Activated T-helper 2 cell treated with anti-CD3 and anti-CD28 coated beads, Interferon-gamma antibody, Interleukin-2, Interleukin-4, amounts not matched to agents 10 μg/mL and 5 μg/mL and 100 μg/mL, durations not matched to agents 14 hours and 24 hours and 36 hours (primary cell): ENCODE measurements around the gene RASA2. TPM values are rescaled to one million over a fixed set of nuclear protein-coding genes. Genes with fewer than 3 reads are reported as not detected.
"Not testable (repeated sequence)": the region's sequence is repeated elsewhere in the genome, so short reads cannot be mapped to it uniquely, and the experiment has no call there.

Source experiments
- DNase-seq: peaks from one replicate; pipeline ENCODE4 v3.0.0; 2021; ENCODE audit warnings: low spot score
- H3K27ac Mint-ChIP-seq: one replicate; pipeline ENCODE4 v1.8.0; 2021; ENCODE audit warnings: mixed read lengths
- H3K27me3 Mint-ChIP-seq: one replicate; pipeline ENCODE4 v1.8.0; 2021; ENCODE audit warnings: low read depth, mixed read lengths
- H3K36me3 Mint-ChIP-seq: one replicate; pipeline ENCODE4 v1.8.0; 2021; ENCODE audit warnings: low read depth, mixed read lengths
- H3K4me1 Mint-ChIP-seq: one replicate; pipeline ENCODE4 v1.8.0; 2021; ENCODE audit warnings: low read depth, mixed read lengths
- H3K4me3 Mint-ChIP-seq: one replicate; pipeline ENCODE4 v1.8.0; 2021; ENCODE audit warnings: low read depth, mild to moderate bottlenecking, moderate library complexity, mixed read lengths
- H3K9me3 Mint-ChIP-seq: one replicate; pipeline ENCODE4 v1.8.0; 2021; ENCODE audit warnings: mixed read lengths
- intact Hi-C: fragments of 100-400 bp; cut with micrococcal nuclease; formaldehyde crosslinking; loops from one replicate; pipeline ENCODE4 v1.15.1; 2023
- total RNA-seq: library from RNA; stranded (reverse); gene quantifications from 2 replicates; pipeline ENCODE4 v1.2.3, GENCODE V29; 2022

RASA2 gene
- total RNA-seq, 1 donor from 2014 or later, result 30.0 TPM

DNA sequence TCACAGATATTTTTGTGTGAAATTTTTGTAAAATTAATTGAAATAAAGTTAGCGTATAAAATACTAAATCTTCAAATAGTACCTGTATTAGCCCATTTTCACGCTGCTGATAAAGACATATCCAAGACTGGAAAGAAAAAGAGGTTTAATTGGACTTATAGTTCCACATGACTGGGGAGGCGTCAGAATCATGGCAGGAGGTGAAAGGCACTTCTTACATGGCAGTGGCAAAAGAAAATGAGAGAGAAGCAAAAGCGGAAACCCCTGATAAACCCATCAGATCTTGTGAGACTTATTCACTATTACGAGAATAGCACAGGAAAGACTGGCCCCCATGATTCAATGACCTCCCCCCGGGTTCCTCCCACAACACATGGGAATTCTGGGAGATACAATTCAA is 49.2 kb downstream of the RASA2 start:
- DNase-seq, H3K27me3 Mint-ChIP-seq, H3K4me3 Mint-ChIP-seq, H3K27ac Mint-ChIP-seq, intact Hi-C loops: not testable (repeated sequence)
- peaks cover 15% of the 10 kb centered on the region for H3K4me1 Mint-ChIP-seq
- H3K36me3 Mint-ChIP-seq, result peaks cover 70% of the 10 kb centered on the region
- H3K9me3 Mint-ChIP-seq, result peaks cover 11% of the 10 kb centered on the region

DNA sequence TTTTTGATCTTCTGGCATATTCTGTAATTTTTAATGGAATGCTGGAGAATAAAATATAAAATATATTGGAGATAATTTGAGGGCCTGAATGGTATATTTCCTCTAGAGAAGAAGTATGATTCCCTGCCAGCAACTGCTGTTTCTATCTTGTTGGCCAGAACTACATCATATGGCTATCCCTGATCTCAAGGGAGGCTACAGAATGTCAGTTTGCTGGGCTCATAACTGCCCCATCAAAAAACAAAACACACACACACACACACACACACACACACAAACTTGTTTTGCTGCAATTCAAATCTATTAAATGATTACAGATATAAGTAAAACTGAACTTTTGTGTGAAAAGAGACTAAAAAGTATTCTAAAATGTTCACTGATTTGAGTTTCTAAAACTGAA is 51.0 kb downstream of the RASA2 start:
- H3K4me1 Mint-ChIP-seq, result peaks cover 24% of the 10 kb centered on the region
- H3K9me3 Mint-ChIP-seq, result peaks cover 20% of the 10 kb centered on the region
- H3K27me3 Mint-ChIP-seq, result no peaks in the 10 kb centered on the region
- H3K27ac Mint-ChIP-seq, result no peak overlapping the region
- DNase-seq, result no peak
- intact Hi-C loops, result no loop called here
- no peak overlapping the region for H3K4me3 Mint-ChIP-seq
- H3K36me3 Mint-ChIP-seq, result peaks cover 75% of the 10 kb centered on the region

DNA sequence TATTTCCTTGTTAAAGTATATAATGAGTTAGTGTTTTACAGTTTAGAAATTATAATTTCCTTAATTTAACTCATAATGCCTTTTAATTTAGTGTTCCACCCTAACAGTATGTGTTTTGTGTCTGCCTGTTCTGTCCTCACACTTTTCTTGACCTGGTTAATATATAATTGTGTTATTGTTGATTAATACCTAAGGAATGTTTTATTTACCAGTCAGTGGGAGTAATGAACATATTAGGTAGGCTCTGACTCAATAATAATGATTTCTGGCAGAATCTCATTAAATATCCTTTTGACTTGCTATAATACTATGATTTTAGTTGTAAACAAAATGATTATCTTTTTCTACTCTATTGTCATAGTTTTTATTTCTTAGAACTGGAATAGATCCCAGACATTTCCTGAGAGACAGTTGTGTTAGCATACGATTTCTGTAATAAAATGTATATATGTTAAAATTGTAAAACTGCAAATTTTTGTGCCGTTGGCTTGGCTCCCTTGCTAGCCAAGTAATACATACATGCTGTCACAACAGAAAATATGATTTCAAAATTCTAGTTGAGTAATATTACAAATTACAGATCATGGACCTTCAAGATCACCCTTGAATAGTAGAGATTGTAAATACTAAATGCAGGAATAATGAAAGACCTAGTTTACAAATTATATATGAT is 51.9 kb downstream of the RASA2 start:
- Mint-ChIP-seq H3K27me3 (no peaks in the 10 kb centered on the region), H3K36me3 (peaks cover 75% of the 10 kb centered on the region), H3K27ac (no peak overlapping the region), H3K4me3 (no peak overlapping the region), H3K4me1 (peaks cover 30% of the 10 kb centered on the region), H3K9me3 (peaks cover 28% of the 10 kb centered on the region)
- intact Hi-C loops, result no loop called here
- no peak for DNase-seq

DNA sequence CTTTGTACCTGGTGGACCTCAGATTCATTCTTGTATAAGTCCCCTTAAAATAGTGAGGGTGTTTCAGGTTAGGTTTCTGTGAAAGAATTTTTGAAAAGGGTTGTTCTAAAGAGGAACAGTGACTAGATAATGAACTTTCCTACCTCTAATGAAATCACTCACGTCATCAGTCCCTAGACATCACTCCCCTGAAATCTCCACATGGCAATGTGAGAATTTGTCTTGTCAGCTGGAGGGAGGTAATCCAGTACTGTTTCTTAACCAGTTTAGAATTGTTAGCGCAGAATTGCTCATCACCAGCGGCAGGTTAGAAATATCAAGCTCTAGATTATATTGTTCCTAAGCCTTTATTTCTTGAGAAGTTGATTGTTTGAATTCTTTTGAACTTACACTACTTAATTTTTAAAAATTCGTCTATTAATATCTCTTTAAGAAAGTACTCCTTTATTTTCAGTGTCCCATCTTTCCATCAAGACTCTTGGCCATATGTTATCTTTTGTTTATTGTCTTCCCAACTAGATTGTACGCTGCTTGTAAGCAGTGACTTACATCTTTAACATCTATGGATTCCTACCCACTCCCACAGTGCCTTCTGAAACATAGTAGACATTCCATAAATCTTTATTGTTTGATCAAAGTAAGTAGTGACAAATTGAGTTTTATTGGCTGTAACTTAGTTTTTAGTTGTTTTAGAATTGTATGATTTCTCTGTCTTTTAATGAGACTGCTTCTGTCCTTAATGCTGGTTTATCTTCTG is 52.8 kb downstream of the RASA2 start:
- no peak overlapping the region for H3K4me3 Mint-ChIP-seq
- DNase-seq, result no peak
- peaks cover 76% of the 10 kb centered on the region for H3K36me3 Mint-ChIP-seq
- no peak overlapping the region for H3K27ac Mint-ChIP-seq
- H3K9me3 Mint-ChIP-seq, result peaks cover 36% of the 10 kb centered on the region
- no peaks in the 10 kb centered on the region for H3K27me3 Mint-ChIP-seq
- intact Hi-C loops, result no loop called here
- peaks cover 35% of the 10 kb centered on the region for H3K4me1 Mint-ChIP-seq

DNA sequence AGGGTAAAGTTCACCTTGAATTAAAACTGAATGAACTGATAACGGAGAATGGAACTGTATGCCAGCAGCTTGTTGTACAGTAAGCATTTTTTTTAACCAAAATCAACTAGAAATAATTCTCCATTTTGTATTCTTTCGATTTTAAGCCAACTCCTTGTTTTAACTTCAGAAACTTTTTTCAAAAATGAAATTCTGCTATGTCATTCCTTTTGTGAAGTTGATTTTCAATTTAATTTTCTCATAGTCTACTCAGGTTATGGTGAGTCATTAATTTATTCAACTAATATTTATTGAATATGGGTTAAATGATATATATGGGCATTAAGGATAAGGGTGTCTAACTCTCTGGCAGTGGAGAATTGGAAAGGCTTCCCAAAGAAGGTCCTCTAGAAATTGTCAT is 53.7 kb downstream of the RASA2 start:
- Mint-ChIP-seq H3K27ac (no peak overlapping the region), H3K27me3 (no peaks in the 10 kb centered on the region), H3K4me3 (no peak overlapping the region), H3K9me3 (peaks cover 39% of the 10 kb centered on the region), H3K36me3 (peaks cover 77% of the 10 kb centered on the region), H3K4me1 (peaks cover 41% of the 10 kb centered on the region)
- DNase-seq, result no peak
- intact Hi-C loops, result no loop called here

DNA sequence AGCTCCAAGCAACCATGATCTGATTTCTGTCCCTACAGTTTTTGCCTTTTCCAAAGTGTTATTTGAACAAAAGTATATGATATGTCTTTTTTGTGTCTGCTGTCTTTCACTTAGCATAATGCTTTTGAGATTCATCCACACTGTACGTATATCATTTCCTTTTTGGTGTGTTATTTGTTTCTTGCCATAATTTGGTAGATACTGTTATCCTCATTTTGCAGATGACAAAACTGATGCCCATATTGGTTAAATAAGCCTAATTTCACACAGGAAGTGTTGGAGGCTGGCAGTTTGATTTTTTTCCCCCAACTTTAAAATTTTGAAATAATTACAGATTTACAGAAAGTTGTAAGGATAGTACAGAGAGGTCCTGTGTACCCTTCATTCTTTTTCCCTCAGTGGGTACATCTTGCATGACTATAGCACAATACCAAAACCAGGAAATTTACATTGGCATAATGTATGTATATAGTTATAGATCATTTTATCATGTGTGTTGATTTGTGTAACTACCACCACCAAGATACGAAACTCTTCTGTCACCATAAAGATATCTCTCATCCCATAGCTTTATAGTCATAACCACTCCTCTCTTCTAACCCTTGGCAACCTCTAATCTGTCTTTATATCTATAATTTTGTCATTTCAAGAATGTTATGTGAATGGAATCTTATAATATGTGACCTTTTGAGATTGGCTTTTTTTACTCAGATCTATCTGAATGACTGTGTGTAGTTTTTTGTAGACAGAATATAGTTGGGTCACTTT is 55.6 kb downstream of the RASA2 start:
- Mint-ChIP-seq H3K36me3 (peaks cover 77% of the 10 kb centered on the region), H3K4me1 (peaks cover 46% of the 10 kb centered on the region), H3K4me3 (no peak overlapping the region), H3K9me3 (peaks cover 50% of the 10 kb centered on the region), H3K27ac (peak overlapping the region; percentile 77), H3K27me3 (no peaks in the 10 kb centered on the region)
- intact Hi-C loops, result loop anchor here (1.0 to 2.0 kb wide), 5 partner anchors 10 to 54 kb away; no protein-coding TSS in a partner anchor
- no peak for DNase-seq

DNA sequence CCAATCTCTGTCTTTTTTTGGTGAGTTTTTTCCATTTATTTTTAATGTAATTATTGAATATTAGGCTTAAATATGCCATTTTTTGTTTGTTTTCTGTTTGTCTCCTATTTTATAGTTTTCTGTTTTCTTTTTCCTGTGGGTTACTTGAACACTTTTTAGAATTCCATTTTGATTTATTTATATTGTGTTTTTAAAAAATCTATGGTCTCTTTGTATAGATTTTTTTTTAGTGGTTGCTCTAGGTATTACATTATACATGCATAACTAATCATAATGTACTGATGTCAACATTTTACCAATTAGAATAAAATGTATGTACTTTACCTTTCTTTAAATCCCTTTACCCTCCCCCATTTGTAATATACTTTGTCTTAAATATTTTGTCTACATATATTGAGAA is 56.2 kb downstream of the RASA2 start:
- Mint-ChIP-seq H3K27ac (peak overlapping the region; percentile 77), H3K27me3 (no peaks in the 10 kb centered on the region), H3K36me3 (peaks cover 81% of the 10 kb centered on the region), H3K4me1 (peaks cover 46% of the 10 kb centered on the region), H3K4me3 (peak overlapping the region; percentile 10), H3K9me3 (peaks cover 56% of the 10 kb centered on the region)
- no peak for DNase-seq
- intact Hi-C loops, result loop anchor here (1.0 to 2.0 kb wide), 5 partner anchors 9 to 55 kb away; no protein-coding TSS in a partner anchor

DNA sequence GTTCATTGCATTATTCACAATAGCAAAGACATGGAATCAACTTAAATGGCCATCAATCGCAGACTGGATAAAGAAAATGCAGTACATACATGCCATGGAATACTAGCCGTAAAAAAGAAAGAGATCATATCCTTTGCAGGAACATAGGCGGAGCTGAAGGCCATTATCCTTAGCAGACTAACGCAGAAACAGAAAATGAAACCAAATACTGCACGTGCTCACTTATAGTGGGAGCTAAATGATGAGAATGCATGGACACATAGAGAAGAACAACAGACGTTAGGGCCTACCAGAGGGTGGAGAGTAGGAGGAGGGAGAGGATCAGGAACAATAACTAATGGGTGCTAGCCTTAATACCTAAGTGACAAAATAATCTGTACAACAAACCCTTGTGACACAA is 57.9 kb downstream of the RASA2 start:
- no peak for DNase-seq
- Mint-ChIP-seq H3K36me3 (peaks cover 92% of the 10 kb centered on the region), H3K27ac (peak overlapping the region; percentile 28), H3K4me1 (peaks cover 50% of the 10 kb centered on the region), H3K9me3 (peaks cover 65% of the 10 kb centered on the region), H3K4me3 (no peak overlapping the region), H3K27me3 (no peaks in the 10 kb centered on the region)
- intact Hi-C loops, result no loop called here

DNA sequence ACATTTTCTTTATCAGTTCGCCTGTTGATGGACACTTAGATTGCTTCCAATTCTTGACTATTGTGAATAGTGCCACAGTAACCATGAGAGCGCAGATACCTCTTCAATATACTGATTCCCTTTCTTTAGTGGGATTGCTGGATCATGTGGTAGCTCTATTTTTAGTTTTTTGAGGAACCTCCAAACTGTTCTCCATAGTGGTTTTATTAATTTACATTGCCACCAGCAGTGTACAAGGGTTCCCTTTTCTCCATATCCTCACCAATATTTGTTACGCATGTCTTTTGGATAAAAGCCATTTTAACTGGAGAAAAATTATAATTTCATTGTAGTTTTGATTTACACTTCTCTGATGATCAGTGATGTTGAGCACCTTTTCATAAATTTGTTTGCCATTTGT is 59.3 kb downstream of the RASA2 start:
- peaks cover 72% of the 10 kb centered on the region for H3K9me3 Mint-ChIP-seq
- DNase-seq, result no peak
- H3K27me3 Mint-ChIP-seq, result no peaks in the 10 kb centered on the region
- H3K27ac Mint-ChIP-seq, result no peak overlapping the region
- no peak overlapping the region for H3K4me3 Mint-ChIP-seq
- H3K36me3 Mint-ChIP-seq, result peaks cover 94% of the 10 kb centered on the region
- intact Hi-C loops, result no loop called here
- peaks cover 51% of the 10 kb centered on the region for H3K4me1 Mint-ChIP-seq

DNA sequence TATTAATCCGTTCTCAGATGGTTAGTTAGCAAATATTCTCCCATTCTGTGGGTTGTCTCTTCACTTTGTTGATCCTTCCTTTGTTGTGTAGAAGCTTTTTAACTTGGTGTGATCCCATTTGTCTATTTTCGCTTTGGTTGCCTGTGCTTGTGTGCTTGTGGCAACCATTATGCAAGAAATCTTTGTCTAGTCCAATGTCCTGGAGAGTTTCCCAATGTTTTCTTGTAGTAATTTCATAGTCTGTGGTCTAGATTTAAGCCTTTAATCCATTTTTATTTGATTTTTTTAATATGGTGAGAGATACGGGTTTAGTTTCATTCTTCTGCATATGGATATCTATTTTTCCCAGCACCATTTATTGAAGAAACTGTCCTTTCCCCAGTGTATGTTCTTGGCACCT is 59.8 kb downstream of the RASA2 start:
- DNase-seq, result no peak
- Mint-ChIP-seq H3K4me3 (no peak overlapping the region), H3K4me1 (peaks cover 55% of the 10 kb centered on the region), H3K27me3 (no peaks in the 10 kb centered on the region), H3K36me3 (peaks cover 97% of the 10 kb centered on the region), H3K27ac (no peak overlapping the region), H3K9me3 (peaks cover 72% of the 10 kb centered on the region)
- intact Hi-C loops, result no loop called here

DNA sequence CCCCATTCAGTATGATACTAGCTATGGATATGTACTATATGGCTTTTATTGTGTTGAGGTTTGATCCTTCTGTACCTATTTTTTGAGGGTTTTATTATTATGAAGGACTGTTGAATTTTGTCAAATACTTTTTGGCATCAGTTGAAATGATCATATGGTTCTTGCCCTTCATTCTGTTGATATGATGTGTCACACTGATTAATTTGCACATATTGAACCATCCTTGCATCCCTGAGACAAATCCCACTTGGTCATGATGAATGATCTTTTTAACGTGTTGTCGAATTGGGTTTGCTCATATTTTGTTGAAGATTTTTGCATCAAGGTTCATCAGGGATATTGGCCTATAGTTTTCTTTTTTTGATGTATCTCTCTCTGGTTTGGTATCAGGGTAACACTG is 61.0 kb downstream of the RASA2 start:
- Mint-ChIP-seq H3K9me3 (peaks cover 63% of the 10 kb centered on the region), H3K4me1 (peaks cover 52% of the 10 kb centered on the region), H3K4me3 (no peak overlapping the region), H3K27ac (peak overlapping the region; percentile 34), H3K27me3 (no peaks in the 10 kb centered on the region), H3K36me3 (peaks cover 85% of the 10 kb centered on the region)
- DNase-seq, result no peak
- intact Hi-C loops, result no loop called here

DNA sequence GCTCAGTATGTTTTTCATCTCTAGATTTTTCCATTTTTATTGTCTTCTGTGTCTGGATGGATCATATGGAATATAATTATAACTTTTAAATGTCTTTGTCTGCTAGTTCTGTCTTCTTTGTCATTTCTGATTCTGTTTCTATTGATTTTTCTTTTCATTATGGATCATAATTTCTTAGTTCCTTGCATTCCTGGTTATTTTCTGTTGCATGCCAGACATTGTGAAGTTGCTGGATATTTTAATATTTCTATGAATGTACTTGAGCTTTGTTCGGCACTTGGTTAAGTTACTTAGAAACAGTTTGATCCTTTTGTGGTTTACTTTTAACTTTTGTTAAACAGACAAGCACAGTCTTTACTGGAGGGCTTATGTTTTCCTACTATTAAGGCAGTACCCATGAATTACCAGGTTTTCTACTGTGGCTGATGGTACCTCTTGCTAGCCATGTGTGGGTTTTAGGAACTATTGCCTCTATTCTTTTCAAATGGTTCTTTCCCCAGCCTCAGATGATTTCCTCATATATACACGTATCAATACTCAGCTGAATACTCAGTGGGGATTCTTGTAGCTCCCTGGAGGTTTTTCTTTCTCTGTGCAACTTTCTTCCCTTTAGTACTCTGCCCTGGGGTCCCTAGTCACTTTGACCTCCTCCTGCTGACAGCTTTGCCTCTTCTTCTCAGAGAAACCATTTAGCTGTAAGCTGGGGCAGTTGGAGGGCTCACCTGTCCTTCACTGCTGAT is 64.3 kb downstream of the RASA2 start:
- intact Hi-C loops, result no loop called here
- no peak for DNase-seq
- no peak overlapping the region for H3K27ac Mint-ChIP-seq
- H3K4me3 Mint-ChIP-seq, result no peak overlapping the region
- H3K27me3 Mint-ChIP-seq, result no peaks in the 10 kb centered on the region
- H3K4me1 Mint-ChIP-seq, result peaks cover 46% of the 10 kb centered on the region
- peaks cover 59% of the 10 kb centered on the region for H3K36me3 Mint-ChIP-seq
- H3K9me3 Mint-ChIP-seq, result peaks cover 35% of the 10 kb centered on the region
